HG03060 (cell line): ENCODE data around the gene ZNF526.
A peak's percentile ranks its signal among the peaks of the same experiment; 100 is the strongest.

Experiments used
- ATAC-seq: cut with Tn5 transposase; IDR thresholded peaks from one replicate; pipeline ENCODE4 v1.9.1; 2021; ENCODE audit warnings: low read depth, moderate number of reproducible peaks; ENCODE audit not compliant: unreplicated experiment

Gene ZNF526, protein sequence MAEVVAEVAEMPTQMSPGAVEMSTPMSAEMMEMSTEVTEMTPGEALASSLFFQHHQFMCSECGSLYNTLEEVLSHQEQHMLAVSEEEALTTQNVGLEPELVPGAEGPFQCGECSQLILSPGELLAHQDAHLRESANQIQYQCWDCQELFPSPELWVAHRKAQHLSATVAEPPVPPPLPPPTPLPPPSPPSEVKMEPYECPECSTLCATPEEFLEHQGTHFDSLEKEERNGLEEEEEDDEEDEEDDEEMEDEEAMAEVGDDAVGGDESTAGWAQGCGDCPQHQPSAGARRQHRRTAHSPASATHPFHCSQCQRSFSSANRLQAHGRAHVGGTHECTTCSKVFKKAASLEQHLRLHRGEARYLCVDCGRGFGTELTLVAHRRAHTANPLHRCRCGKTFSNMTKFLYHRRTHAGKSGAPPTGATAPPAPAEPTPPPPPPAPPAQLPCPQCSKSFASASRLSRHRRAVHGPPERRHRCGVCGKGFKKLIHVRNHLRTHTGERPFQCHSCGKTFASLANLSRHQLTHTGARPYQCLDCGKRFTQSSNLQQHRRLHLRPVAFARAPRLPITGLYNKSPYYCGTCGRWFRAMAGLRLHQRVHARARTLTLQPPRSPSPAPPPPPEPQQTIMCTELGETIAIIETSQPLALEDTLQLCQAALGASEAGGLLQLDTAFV

GRCh38 chr19:42219812-42220750 lies at the start of gene ZNF526:
Gene ZNF526, plus strand, starts transcription at chr19:42220312. Its CDS starts 4,092 bp downstream, at chr19:42224404.
- ATAC-seq = peak; percentile 45

GRCh38 chr19:42170715-42171114 lies 49.4 kb upstream of the ZNF526 start:
- no peak for ATAC-seq

- no peak for ATAC-seq
Measured at GRCh38 chr19:42172261-42172660, 47.9 kb upstream of the ZNF526 start.

DNA sequence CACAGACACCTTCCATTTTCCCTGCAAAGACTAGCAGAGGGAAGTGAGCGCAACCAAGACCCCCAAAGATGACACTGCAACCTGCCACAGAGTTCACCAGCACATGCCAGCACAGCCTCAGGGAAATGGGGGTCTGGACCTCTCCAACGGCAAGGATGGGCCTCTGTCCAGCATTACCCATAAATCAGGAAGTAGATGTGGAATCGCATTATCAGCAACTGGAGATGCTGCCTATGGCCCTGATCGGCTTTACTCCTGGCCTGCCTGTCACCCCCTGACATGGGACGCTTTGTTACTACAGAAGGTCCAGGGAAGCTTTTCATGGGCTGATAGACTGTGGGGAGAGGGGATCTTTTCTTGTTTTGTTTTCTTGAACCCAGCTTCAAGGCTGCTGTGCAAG lies 46.4 kb upstream of the ZNF526 start:
- no peak for ATAC-seq

DNA sequence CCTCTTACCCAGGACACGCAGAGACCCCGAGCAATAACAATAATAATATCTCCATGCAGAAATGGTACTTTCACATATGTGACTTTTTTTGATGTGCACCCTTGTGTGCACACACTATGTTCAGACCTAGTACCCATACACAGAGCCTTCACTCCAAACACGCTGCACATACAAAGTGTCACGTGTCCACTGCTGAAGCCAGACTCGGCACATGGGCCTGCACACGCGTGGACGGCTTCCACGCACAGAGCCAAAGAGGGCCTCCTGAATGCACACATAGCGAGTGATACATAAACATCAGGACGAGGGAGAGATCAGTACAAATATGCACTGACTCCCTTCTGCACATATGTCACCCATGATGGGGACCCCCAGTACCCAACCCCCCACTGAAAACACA lies 45.9 kb upstream of the ZNF526 start:
- ATAC-seq = no peak

DNA sequence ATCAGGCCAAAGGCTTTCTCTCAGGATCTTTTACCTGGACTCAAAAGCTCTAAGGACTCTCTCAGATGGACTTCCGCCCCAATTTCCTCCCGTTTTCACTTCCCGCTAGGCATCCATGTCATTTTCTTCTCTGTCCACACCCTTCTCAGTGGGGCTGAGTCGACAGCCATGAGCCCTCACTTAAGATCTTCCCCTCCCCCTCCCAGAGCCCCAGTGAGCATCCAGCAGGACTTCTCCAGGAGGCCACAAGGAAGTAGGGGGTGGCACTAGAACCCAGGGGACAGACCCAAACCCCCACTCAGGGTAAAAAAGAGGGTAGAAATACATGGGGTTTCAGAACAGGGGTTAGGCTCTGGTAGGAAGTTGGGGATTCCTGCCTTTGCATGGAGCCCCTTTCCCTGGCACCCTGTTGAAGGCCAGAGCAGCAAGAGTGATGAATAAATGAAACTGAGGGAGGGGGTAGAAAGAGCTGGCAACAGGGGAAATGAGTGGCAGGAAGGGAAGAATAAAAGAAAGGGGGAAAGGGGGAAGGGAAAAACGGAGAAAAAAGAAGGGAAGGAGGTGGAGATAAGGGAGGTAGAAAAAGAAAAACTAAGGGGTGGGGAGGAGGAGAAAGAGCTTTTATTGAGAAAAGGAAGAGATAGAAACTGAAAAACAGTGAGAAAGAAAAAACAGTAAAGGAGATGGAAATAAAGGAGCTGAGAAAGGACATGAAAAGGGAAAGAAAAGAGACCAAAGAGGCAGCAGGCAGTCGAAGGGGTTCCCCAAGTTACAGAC lies 45.0 kb upstream of the ZNF526 start:
- ATAC-seq = no peak

DNA sequence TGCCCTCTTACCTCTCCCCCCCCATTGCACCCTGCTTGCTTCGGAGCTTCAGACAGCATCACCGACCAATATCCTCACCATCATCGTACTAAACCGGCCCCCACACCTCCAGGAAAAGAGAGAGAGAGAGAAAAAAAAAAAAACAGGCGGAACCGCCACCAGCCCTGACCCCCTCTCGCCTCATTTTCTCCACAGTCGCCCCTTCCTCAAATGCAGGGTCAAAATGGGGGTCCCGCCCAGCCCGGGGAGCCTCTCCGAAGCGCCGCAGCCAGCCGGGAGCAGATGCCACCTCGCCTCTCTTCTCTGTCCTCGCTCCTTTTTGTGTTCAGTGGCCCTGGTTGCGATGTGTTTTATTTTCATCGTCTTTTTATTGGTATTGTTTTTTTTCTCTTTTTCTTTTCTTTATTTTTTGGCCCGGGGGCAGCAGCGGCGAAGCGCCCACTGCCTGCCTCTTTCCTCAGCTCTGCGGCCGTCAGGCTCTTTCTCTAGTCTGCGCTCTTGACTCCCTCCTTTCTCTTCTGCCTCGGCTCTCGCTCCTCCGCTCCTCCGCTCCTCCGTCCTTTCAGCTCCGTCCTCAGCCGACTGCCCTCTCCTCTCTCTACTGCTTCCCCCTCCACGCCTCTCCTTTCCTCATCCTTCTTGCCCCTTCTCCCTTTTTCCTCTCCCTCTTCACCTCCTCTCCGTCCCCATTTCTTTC lies 44.0 kb upstream of the ZNF526 start:
- ATAC-seq = no peak

- no peak for ATAC-seq
Measured at GRCh38 chr19:42176649-42176989, 43.5 kb upstream of the ZNF526 start.

- no peak for ATAC-seq
Measured at GRCh38 chr19:42176990-42177685, 43.0 kb upstream of the ZNF526 start.

DNA sequence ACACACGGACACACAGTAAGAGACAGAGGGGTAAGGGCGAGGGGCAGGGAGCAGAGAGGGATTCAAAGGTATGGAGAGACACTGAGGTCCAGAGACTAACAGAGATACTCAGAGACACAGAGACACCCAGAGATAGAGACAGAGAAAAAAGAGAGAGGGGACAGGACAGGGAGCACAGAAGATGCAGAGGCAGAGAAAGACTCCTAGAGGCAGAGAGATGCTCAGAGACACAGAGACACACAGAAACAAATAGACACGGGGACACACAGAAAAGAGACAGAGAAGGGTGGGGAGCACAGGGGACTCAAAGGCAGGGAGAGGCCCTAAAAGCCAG lies 42.5 kb upstream of the ZNF526 start:
- ATAC-seq = no peak

- ATAC-seq = no peak
Measured at GRCh38 chr19:42178791-42179674, 41.1 kb upstream of the ZNF526 start.

GRCh38 chr19:42184401-42184861 lies 35.7 kb upstream of the ZNF526 start:
- ATAC-seq = no peak

DNA sequence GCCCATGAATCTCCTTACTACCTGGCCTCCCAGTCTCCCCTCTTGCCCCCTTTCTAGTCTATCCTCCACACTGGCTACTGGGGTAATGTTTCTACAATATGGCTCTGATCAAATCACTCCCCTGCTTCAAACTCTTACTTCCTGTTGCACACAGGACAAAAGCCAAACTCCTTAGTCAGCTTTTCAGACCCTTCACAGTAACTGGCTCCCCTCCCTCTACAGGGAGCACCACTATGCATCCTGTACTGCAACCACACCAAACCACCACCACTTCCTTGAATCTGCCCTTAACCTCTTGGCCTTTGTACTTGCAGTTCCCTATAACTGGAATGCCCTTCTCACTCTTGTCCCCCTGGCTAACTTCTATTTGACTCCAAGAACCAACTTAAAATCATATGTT lies 34.8 kb upstream of the ZNF526 start:
- ATAC-seq = no peak

DNA sequence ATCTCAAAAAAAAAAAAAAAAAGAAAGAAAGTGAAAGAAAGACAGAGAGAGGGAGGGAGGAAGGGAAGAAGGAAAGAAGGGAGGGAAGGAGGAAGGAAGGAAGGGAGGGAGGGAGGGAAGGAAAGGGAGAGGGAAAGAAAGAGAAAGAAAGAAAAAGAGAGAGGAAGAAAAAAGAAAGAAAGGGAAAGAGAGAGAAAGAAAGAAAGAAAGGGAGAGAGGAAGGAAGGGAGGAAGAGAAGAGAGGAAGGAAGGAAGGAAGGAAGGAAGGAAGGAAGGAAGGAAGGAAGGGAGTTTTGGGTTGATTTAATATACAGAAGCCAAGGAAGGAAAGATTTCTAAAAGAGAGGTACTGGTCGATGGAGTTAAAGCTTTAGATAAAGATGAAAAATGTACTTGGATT lies 31.4 kb upstream of the ZNF526 start:
- ATAC-seq = no peak

- ATAC-seq = no peak
Measured at GRCh38 chr19:42189133-42189532, 31.0 kb upstream of the ZNF526 start.

GRCh38 chr19:42191330-42191729 lies 28.8 kb upstream of the ZNF526 start:
- no peak for ATAC-seq

GRCh38 chr19:42191855-42192254 lies 28.3 kb upstream of the ZNF526 start:
- ATAC-seq = no peak

DNA sequence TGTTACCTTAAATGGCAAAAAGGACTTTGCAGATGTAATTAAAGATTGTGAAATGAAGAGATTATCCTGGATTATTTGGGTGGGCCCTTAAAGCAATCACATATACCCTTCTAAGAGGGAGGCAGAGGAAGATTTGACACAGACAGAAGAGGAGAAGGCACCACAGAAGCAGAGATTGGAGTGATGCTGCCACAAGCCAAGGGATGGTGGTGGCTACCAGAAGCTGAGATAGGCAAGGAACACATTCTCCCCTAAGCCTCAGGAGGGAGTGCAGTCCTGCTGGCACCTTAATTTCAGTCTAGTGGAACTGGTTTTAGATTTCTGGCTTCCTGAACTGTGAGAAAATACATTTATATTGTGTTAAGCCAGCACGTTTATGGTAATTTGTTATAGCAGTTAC lies 26.8 kb upstream of the ZNF526 start:
- no peak for ATAC-seq
